Right lobe of liver (tissue), 6 donors: ENCODE results near the gene SYTL4. TPM values are rescaled to one million over a fixed set of nuclear protein-coding genes. Genes with fewer than 3 reads are reported as not detected.

Source experiments
- ATAC-seq, 4 donors: fragments of 200-7000 bp; cut with Tn5 transposase; one replicate each; pipeline ENCODE4 v1.9.1; 2020; ENCODE audit warnings: mild to moderate bottlenecking in 4 of 4, moderate library complexity in 4 of 4
- DNase-seq, 3 donors: peaks; one replicate each; pipeline ENCODE4 v3.0.0-alpha.2; 2020
- H3K27ac ChIP-seq, 3 donors: fragments of 200-600 bp; one replicate each; pipeline ENCODE4 v1.8.0; 2022
- H3K27me3 ChIP-seq, 2 donors: fragments of 200-600 bp; one replicate each; pipeline ENCODE4 v1.8.0; 2022
- H3K36me3 ChIP-seq, 4 donors: fragments of 200-600 bp; sonication (generic) in 1 of 4; one replicate each; pipeline versions ENCODE4 v1.5.1 to v1.8.0; 2017 to 2022; ENCODE audit warnings: control low read depth in 1 of 4
- H3K4me1 ChIP-seq, 4 donors: fragments of 200-600 bp; sonication (generic) in 1 of 4; one replicate each; pipeline versions ENCODE4 v1.5.1 to v1.8.0; 2017 to 2022; ENCODE audit warnings: control low read depth in 1 of 4
- H3K4me3 ChIP-seq, 3 donors: fragments of 200-600 bp; one replicate each; pipeline ENCODE4 v1.8.0; 2022
- H3K9me3 ChIP-seq, 4 donors: fragments of 200-600 bp; sonication (generic) in 1 of 4; one replicate each; pipeline versions ENCODE4 v1.5.1 to v1.8.0; 2017 to 2022; ENCODE audit warnings: control low read depth in 1 of 4
- CTCF ChIP-seq, 4 donors: fragments of 200-600 bp in 3 of 4; fragments of 450-650 bp in 1 of 4; IDR thresholded peaks; one replicate each; pipeline versions ENCODE4 v1.5.1 to v1.8.0; 2016 to 2022; ENCODE audit warnings: antibody characterized with exemption in 4 of 4, mild to moderate bottlenecking in 2 of 4
- POLR2A ChIP-seq: fragments of 450-650 bp; IDR thresholded peaks from one replicate; pipeline ENCODE4 v1.6.1; 2017; ENCODE audit warnings: antibody characterized with exemption, mild to moderate bottlenecking
- WGBS: methylation state at CpG from one replicate; pipeline ENCODE4 v1.1.6; 2018; ENCODE audit warnings: low coverage, low lambda C conversion rate; ENCODE audit not compliant: insufficient coverage; ENCODE audit errors: missing lambda C conversion rate; 5-methylcytosine and 5-hydroxymethylcytosine counted together
- intact Hi-C, 2 donors: fragments of 100-400 bp; cut with DNase I; formaldehyde crosslinking; loops; one replicate each; pipeline versions ENCODE4 v1.11.2 to v1.14.1; 2022
- total RNA-seq, 6 experiments: library from RNA; depleted of rRNA in 2 of 6; stranded (reverse); fragments of >200 nt in 2 of 6; fragmentation: NEBNext Ultra II Directional in 3 of 6; extraction: Animal tissue kit (Norgen Biotek cat#: 25700) in 3 of 6; gene quantifications; one replicate each; pipeline versions ENCODE4 v1.1.0 to v1.2.4, GENCODE V29; 2016 to 2023
- donor health status: DM: no; HTN: yes; CAD: no.
- donor health status: DM: no; HTN: no; CAD: no.
- donor health status: DM: no; HTN: no; CAD: no.
- donor health status: DM: no; HTN: yes; CAD: no.
- donor health status: DM: no; HTN: yes; CAD: no.

Gene SYTL4
- total RNA-seq, 6 experiments from 2014 or later, result 7.0 to 24.0 (median 15.2) TPM

DNA sequence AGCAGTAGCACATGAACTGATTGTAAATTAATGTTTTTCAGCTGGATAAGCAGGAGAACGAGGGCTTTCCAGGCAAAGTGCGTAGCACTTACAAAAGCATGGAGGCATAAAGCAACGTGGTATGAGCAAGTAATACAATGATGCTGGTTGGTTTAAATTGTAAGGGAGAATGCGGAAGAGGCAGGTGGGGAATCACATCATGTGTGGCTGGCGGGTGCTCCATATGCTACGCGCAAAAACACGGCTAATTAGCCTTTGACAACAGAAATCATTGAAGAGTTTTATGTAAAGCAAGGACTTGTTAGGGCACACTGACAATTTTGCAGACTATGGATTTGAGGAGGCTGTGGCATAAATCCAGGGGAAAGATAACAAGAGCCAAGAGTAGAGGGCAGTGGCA is 14.6 kb downstream of the SYTL4 start:
- WGBS, result 62% methylated on average over 8 of the region's 8 CpGs
- ATAC-seq, result no peak

GRCh38 chrX:100710816-100711215 is 21.1 kb downstream of the SYTL4 start:
- WGBS, result 25% methylated on average over 3 of the region's 3 CpGs
- TF ChIP-seq POLR2A (no peak), CTCF (IDR thresholded peaks at IDR 0.05) (no peak)
- H3K27me3 ChIP-seq, result no peaks in the 10 kb centered on the region
- H3K9me3 ChIP-seq, result no peaks in the 10 kb centered on the region
- H3K4me3 ChIP-seq, result no peak overlapping the region
- no peak for DNase-seq
- intact Hi-C loops, result no loop called here
- H3K36me3 ChIP-seq, result no peaks in the 10 kb centered on the region
- no peaks in the 10 kb centered on the region for H3K4me1 ChIP-seq
- peak in 1 of 4 donors; percentile 33 for ATAC-seq
- no peak overlapping the region for H3K27ac ChIP-seq

More for the DNA sequence above, 14.6 kb downstream of the SYTL4 start:
- no peak overlapping the region for H3K27ac ChIP-seq
- H3K27me3 ChIP-seq, result no peaks in the 10 kb centered on the region
- no peaks in the 10 kb centered on the region for H3K36me3 ChIP-seq
- no peaks in the 10 kb centered on the region for H3K9me3 ChIP-seq
- intact Hi-C loops, result no loop called here
- no peak for DNase-seq
- H3K4me3 ChIP-seq, result no peak overlapping the region
- H3K4me1 ChIP-seq, result no peaks in the 10 kb centered on the region
- TF ChIP-seq POLR2A (no peak), CTCF (IDR thresholded peaks at IDR 0.05) (no peak)

- ATAC-seq, result no peak
- WGBS, result 34% methylated on average over 3 of the region's 3 CpGs
Measured at GRCh38 chrX:100704581-100705203, 27.2 kb downstream of the SYTL4 start.

GRCh38 chrX:100700809-100701208 is 31.1 kb downstream of the SYTL4 start:
- ATAC-seq (no peak), DNase-seq (no peak)
- WGBS, result 80% methylated on average over 1 of the region's 1 CpG
- TF ChIP-seq CTCF (IDR thresholded peaks at IDR 0.05) (no peak), POLR2A (no peak)
- no peak overlapping the region for H3K4me3 ChIP-seq
- H3K27me3 ChIP-seq, result no peaks in the 10 kb centered on the region
- H3K27ac ChIP-seq, result no peak overlapping the region
- no peaks in the 10 kb centered on the region for H3K9me3 ChIP-seq
- intact Hi-C loops, result no loop called here
- H3K4me1 ChIP-seq, result no peaks in the 10 kb centered on the region
- H3K36me3 ChIP-seq, result no peaks in the 10 kb centered on the region

More at GRCh38 chrX:100704581-100705203, 27.2 kb downstream of the SYTL4 start:
- Histone ChIP-seq H3K36me3 (no peaks in the 10 kb centered on the region), H3K9me3 (no peaks in the 10 kb centered on the region), H3K4me3 (no peak overlapping the region), H3K27me3 (no peaks in the 10 kb centered on the region), H3K4me1 (no peaks in the 10 kb centered on the region), H3K27ac (no peak overlapping the region)
- DNase-seq, result no peak
- no peak for TF ChIP-seq CTCF (IDR thresholded peaks at IDR 0.05)
- TF ChIP-seq POLR2A, result no peak
- intact Hi-C loops, result no loop called here

DNA sequence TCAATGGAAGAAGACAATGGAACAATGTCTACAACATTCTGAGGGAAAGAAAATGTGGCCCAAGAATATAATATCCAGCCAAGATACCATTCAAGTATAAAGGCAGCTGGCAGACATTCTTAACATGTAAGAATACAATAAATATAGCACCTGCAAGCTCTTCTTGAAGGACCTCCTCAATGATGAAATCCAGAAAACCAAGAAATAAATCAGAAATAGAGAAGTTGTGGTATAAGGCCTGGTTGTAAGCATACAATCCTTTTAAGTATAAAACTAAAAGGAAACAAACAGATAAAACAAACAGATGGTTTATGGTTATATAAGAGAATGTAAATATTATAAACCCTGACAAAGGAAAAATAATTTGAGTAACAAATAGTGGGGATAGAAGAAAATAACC is 33.4 kb downstream of the SYTL4 start:
- TF ChIP-seq POLR2A (no peak), CTCF (IDR thresholded peaks at IDR 0.05) (no peak)
- no peak for ATAC-seq
- H3K27me3 ChIP-seq, result no peaks in the 10 kb centered on the region
- H3K4me3 ChIP-seq, result no peak overlapping the region
- H3K4me1 ChIP-seq, result no peaks in the 10 kb centered on the region
- no peaks in the 10 kb centered on the region for H3K36me3 ChIP-seq
- intact Hi-C loops, result no loop called here
- H3K27ac ChIP-seq, result no peak overlapping the region
- no peaks in the 10 kb centered on the region for H3K9me3 ChIP-seq
- DNase-seq, result no peak
